Measurements from ENCODE around the gene ACP3. TPM values are rescaled to one million over a fixed set of nuclear protein-coding genes. Genes with fewer than 3 reads are reported as not detected.

Gene ACP3
- total and polyA plus RNA-seq, 2 of the 13 experiments (the other 11 are each of a cell fraction or from before 2014, with no cell fraction given), result not detected

GRCh38 chr3:132356568-132356967 is 39.4 kb downstream of the ACP3 start:
- FAIRE-seq (no peak), ATAC-seq (no peak), DNase-seq (ENCODE audit: low spot score) (no peak)
- intact Hi-C loops (cut with micrococcal nuclease; ENCODE audit: unreplicated experiment) (no loop called here), in situ Hi-C loops (cut with HindIII; ENCODE audit: extremely low pct_ligation_motif_present, low pct_unique_long_range_greater_than_20kb) (no loop called here)
- Histone ChIP-seq H3K27me3 (ENCODE audit: control insufficient read depth in 1 of 2, insufficient read depth in 2 of 2, low read length in 2 of 2) (peaks cover 0 to 3% of the 10 kb centered on the region in 2 experiments; a peak in 2 of 5 replicates), H3K27ac (ENCODE audit: extremely low read length, insufficient read depth, low read length) (no peak overlapping the region), H3K4me2 (ENCODE audit: low read depth, low read length) (no peak overlapping the region), H3K36me3 (replicated peaks in 1 of 2; ENCODE audit: control insufficient read depth in 1 of 2, insufficient read depth in 2 of 2, low read length in 2 of 2) (no peaks in the 10 kb centered on the region), H3K4me1 (ENCODE audit: insufficient read depth, low read length) (no peaks in the 10 kb centered on the region), H4K20me1 (ENCODE audit: insufficient read depth, low read length) (no peaks in the 10 kb centered on the region), H3K9me3 (ENCODE audit: low read length) (no peaks in the 10 kb centered on the region), H3K9ac (ENCODE audit: insufficient read depth, low read depth, low read length) (no peak overlapping the region), H2AFZ (ENCODE audit: low read length) (no peak overlapping the region), H3K4me3 (replicated peaks in 1 of 3; ENCODE audit: insufficient read depth in 1 of 3, low read depth in 2 of 3, low read length in 3 of 3) (no peak overlapping the region), H3K79me2 (ENCODE audit: insufficient read depth, low read length) (no peaks in the 10 kb centered on the region)
- ChIA-PET POLR2A (no interaction called here), CTCF (ENCODE audit: low intra/inter-chr PET ratio, low total read pairs) (no interaction called here)
- BruUV-seq (replicated peaks), result no TSS peak
- 30% methylated on average over 5 of the region's 5 CpGs for WGBS (ENCODE audit: low lambda C conversion rate)
- TF ChIP-seq HMG20A (CRISPR knock-in tag; IDR thresholded peaks at IDR 0.05; ENCODE audit: borderline replicate concordance) (no peak), CCAR2 (optimal IDR thresholded peaks at IDR 0.05; ENCODE audit: low read depth, low read length) (peak; percentile 79)

- Histone ChIP-seq H3K27ac (ENCODE audit: extremely low read length, insufficient read depth, low read length) (no peak overlapping the region), H3K36me3 (replicated peaks in 1 of 2; ENCODE audit: control insufficient read depth in 1 of 2, insufficient read depth in 2 of 2, low read length in 2 of 2) (no peaks in the 10 kb centered on the region), H3K4me1 (ENCODE audit: insufficient read depth, low read length) (no peaks in the 10 kb centered on the region), H3K27me3 (ENCODE audit: control insufficient read depth in 1 of 2, insufficient read depth in 2 of 2, low read length in 2 of 2) (no peaks in the 10 kb centered on the region; a peak in 1 of 5 replicates), H2AFZ (ENCODE audit: low read length) (no peak overlapping the region), H3K79me2 (ENCODE audit: insufficient read depth, low read length) (no peaks in the 10 kb centered on the region), H3K9ac (ENCODE audit: insufficient read depth, low read depth, low read length) (no peak overlapping the region), H3K9me3 (ENCODE audit: low read length) (no peaks in the 10 kb centered on the region), H4K20me1 (ENCODE audit: insufficient read depth, low read length) (no peaks in the 10 kb centered on the region), H3K4me3 (replicated peaks in 1 of 3; ENCODE audit: insufficient read depth in 1 of 3, low read depth in 2 of 3, low read length in 3 of 3) (no peak overlapping the region), H3K4me2 (ENCODE audit: low read depth, low read length) (no peak overlapping the region)
- intact Hi-C loops (cut with micrococcal nuclease; ENCODE audit: unreplicated experiment), result no loop called here
- peak; percentile 35; the same call in 2 of the 3 replicates for ATAC-seq
- DNase-seq (ENCODE audit: low spot score), result no peak
- POLR2A ChIA-PET, result no interaction called here
- in situ Hi-C loops (cut with HindIII; ENCODE audit: extremely low pct_ligation_motif_present, low pct_unique_long_range_greater_than_20kb), result no loop called here
- FAIRE-seq, result no peak
- BruUV-seq (replicated peaks), result no TSS peak
- 0% methylated on average over 1 of the region's 1 CpG for WGBS (ENCODE audit: low lambda C conversion rate)
- CTCF ChIA-PET (ENCODE audit: low intra/inter-chr PET ratio, low total read pairs), result no interaction called here
- TF ChIP-seq KLF6 (CRISPR knock-in tag; IDR thresholded peaks at IDR 0.05) (no peak), FLYWCH1 (CRISPR knock-in tag; IDR thresholded peaks at IDR 0.05) (no peak), ZNF766 (CRISPR knock-in tag; IDR thresholded peaks at IDR 0.05; ENCODE audit: borderline replicate concordance) (no peak), SOX13 (IDR thresholded peaks at IDR 0.05) (no peak), SOX13 (CRISPR knock-in tag; conservative IDR thresholded peaks at IDR 0.05 in 1 of 2, IDR thresholded peaks at IDR 0.05 in 1 of 2) (no peak), HBP1 (CRISPR knock-in tag; IDR thresholded peaks at IDR 0.05; ENCODE audit: low read depth) (no peak), ZC3H13 (CRISPR knock-in tag; IDR thresholded peaks at IDR 0.05) (no peak), ZBTB43 (CRISPR knock-in tag; conservative IDR thresholded peaks at IDR 0.05) (no peak), KLF13 (CRISPR knock-in tag; IDR thresholded peaks at IDR 0.05) (no peak), PREB (CRISPR knock-in tag; IDR thresholded peaks at IDR 0.05) (no peak), ZBTB7A (CRISPR knock-in tag; IDR thresholded peaks at IDR 0.05) (no peak), SNAI1 (CRISPR knock-in tag; IDR thresholded peaks at IDR 0.05; ENCODE audit: borderline replicate concordance) (no peak), HNRNPH1 (optimal IDR thresholded peaks at IDR 0.05; ENCODE audit: low read depth, low read length) (no peak)
Observed at GRCh38 chr3:132360717-132361116, 43.5 kb downstream of the ACP3 start.

All from HepG2 (cell line).